GM19025 (cell line): ENCODE results near the gene TTC34.

Experiments used
- ATAC-seq: cut with Tn5 transposase; IDR thresholded peaks from one replicate; pipeline ENCODE4 v1.9.1; 2021; ENCODE audit warnings: mild to moderate bottlenecking, low read depth, moderate library complexity; ENCODE audit not compliant: unreplicated experiment

The TTC34 gene

GRCh38 chr1:2812939-2813653, 11.6 kb upstream of the TTC34 start:
- no peak for ATAC-seq

GRCh38 chr1:2812136-2812535, 10.6 kb upstream of the TTC34 start:
- ATAC-seq = no peak

- no peak for ATAC-seq
These were observed 10.0 kb upstream of the TTC34 start for GRCh38 chr1:2811533-2811918.

GRCh38 chr1:2810899-2811532, 9.5 kb upstream of the TTC34 start:
- ATAC-seq = no peak

- ATAC-seq = no peak
These were observed 8.8 kb upstream of the TTC34 start for GRCh38 chr1:2810281-2810680.

- no peak for ATAC-seq
These were observed 8.2 kb upstream of the TTC34 start for GRCh38 chr1:2809656-2810055.

GRCh38 chr1:2808831-2809605, 7.5 kb upstream of the TTC34 start:
- no peak for ATAC-seq

- no peak for ATAC-seq
These were observed 6.9 kb upstream of the TTC34 start for GRCh38 chr1:2808386-2808705.

GRCh38 chr1:2807678-2808385, 6.3 kb upstream of the TTC34 start:
- no peak for ATAC-seq

GRCh38 chr1:2807036-2807435, 5.5 kb upstream of the TTC34 start:
- ATAC-seq = no peak

GRCh38 chr1:2806591-2806990, 5.1 kb upstream of the TTC34 start:
- ATAC-seq = no peak

- no peak for ATAC-seq
These were observed 4.4 kb upstream of the TTC34 start for GRCh38 chr1:2805801-2806430.

- no peak for ATAC-seq
These were observed 3.3 kb upstream of the TTC34 start for GRCh38 chr1:2804628-2805351.

- ATAC-seq = no peak
These were observed 2.6 kb upstream of the TTC34 start for GRCh38 chr1:2803931-2804627.

GRCh38 chr1:2803086-2803930, 1.8 kb upstream of the TTC34 start:
- no peak for ATAC-seq

GRCh38 chr1:2802421-2802961, 998 bp upstream of the TTC34 start:
- ATAC-seq = no peak

- no peak for ATAC-seq
These were observed 447 bp downstream of the TTC34 start for GRCh38 chr1:2801046-2801445.

- no peak for ATAC-seq
These were observed 838 bp downstream of the TTC34 start for GRCh38 chr1:2800664-2801045.
